ENCODE results near the gene PRTN3. TPM values are rescaled to one million over a fixed set of nuclear protein-coding genes. Genes with fewer than 3 reads are reported as not detected.

PRTN3 gene
- total RNA-seq (2022; extraction: Qiagen RNA extraction; ENCODE audit: low read depth), result 0.26 to 0.50 TPM (median 0.34 TPM) in 4 of 5 replicates, not detected in the other

GRCh38 chr19:840519-841206 is at the start of gene PRTN3:
Gene PRTN3 (plus strand): TSS chr19:840999. CDS start chr19:841009, 10 bp downstream.

GRCh38 chr19:796692-797527 is 43.9 kb upstream of the PRTN3 start, which contains the start of gene PTBP1:
Gene PTBP1 (plus strand): TSS chr19:797452. CDS start chr19:797498, 46 bp downstream.

DNA sequence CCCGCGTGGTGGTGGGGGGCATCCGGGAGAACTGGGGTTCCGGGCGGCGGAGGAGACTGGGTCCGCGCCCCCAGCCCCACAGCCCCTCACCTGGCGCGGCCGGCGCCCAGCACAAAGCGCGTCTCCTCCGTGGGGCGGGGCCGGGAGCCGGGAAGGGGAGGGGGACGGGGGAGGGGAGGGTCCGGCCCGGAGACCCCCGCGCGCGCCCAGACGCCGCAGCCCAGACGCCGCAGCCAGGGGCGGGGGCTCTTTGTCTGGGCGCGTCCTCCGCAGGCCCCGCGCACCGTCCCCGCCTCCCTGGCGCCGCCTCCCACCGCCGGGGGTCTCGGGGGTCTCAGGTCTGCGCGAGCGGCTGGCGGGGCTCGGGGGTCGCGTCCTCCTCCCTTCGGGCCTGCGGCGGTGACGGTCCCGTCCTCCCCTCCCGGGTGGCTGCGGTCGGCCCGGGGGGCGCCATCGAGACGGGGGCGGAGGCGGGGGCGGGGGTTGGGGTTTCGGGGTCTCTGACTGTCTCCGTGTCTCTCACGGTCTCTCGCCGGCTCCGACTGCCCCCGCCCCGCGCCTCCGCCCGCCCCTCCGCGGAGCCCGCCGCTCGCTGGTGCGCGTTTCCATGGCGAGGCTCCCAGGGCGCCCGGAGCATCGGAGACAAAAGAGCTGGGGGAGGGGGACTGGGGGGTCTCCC is 18.8 kb upstream of the PRTN3 start, which contains the start of gene PLPPR3:
TSS of gene PLPPR3 (minus strand) at position 131 of the 679 bp plus-strand sequence. CDS start 396 bp downstream, outside the sequence.

DNA sequence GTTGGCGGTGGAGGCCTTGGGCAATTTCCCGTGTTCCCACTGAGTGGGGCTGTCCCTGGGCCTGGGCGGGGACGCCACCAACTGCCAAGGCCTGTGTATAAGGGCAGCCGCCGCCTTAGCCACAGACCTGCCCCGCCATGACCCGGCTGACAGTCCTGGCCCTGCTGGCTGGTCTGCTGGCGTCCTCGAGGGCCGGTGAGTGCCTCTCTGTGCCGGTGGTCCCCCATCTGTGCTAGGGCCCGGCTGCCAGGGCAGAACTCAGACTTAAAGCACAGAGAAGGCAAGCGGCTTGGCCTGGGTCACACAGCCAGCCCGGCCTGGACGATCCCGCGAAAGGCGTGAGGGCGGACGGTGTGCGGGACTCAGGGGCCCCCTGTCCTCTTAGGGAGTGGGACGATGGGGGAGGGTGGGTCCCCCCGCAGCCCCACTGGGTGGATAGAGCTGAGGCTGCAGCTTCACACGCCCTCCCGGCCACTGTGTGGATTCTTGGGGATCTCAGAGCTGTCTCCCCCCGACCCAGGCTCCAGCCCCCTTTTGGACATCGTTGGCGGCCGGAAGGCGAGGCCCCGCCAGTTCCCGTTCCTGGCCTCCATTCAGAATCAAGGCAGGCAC is 13.0 kb upstream of the PRTN3 start, which contains the start of gene AZU1:
TSS of gene AZU1 (plus strand) at position 128 of the 612 bp plus-strand sequence. CDS start at position 138, 10 bp downstream.

DNA sequence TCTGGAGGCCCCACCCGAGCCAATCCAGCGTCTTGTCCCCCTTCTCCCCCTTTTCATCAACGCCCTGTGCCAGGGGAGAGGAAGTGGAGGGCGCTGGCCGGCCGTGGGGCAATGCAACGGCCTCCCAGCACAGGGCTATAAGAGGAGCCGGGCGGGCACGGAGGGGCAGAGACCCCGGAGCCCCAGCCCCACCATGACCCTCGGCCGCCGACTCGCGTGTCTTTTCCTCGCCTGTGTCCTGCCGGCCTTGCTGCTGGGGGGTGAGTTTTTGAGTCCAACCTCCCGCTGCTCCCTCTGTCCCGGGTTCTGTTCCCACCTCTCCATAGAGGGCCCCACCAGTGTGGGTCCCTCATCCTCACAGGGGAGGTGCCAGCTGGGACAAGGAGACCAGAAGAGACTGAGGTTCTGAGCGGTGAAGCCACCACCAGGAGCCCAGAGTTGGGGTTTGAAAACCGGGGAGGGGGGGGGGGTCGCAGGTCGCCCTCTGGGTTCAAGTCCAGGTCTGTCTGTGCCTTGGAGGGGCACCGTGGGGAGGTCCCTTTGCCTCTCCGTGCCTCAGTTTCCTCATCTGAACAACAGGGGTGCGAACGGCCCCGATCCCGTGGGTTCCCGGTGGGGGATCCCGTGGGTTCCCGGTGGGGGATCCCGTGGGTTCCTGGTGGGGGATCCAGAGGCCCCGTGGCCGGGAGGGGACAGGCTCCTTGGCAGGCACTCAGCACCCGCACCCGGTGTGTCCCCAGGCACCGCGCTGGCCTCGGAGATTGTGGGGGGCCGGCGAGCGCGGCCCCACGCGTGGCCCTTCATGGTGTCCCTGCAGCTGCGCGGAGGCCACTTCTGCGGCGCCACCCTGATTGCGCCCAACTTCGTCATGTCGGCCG is 11.6 kb downstream of the PRTN3 start, which contains the start of gene ELANE:
TSS of gene ELANE (plus strand) at position 168 of the 878 bp plus-strand sequence. CDS start at position 194, 26 bp downstream.

GRCh38 chr19:858868-859843 is 18.4 kb downstream of the PRTN3 start, which contains the start of gene CFD:
Gene CFD (plus strand): TSS chr19:859664. CDS start chr19:859690, 26 bp downstream.

DNA sequence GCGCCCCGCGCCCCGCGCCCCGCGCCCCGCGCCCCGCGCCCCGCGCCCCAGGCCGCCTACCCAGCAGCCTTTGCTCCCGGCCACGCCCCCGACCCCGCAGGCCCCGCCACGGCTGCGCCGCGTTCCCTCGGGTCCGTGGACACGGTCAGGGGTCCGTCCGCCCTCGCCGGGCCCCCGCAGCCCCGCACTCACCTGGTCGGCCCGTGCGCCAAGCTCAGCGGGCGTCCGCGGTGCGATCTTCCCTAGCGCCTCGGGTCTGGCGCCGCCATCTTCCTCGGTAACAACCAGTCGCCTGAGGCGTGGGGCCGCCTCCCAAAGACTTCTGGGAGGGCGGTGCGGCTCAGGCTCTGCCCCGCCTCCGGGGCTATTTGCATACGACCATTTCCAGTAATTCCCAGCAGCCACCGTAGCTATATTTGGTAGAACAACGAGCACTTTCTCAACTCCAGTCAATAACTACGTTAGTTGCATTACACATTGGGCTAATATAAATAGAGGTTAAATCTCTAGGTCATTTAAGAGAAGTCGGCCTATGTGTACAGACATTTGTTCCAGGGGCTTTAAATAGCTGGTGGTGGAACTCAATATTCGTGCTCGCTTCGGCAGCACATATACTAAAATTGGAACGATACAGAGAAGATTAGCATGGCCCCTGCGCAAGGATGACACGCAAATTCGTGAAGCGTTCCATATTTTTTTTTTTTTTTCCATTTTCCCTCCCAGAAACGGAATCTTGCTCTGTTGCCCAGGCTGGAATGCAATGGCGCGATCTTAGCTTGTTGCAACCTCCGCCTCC is 52.3 kb downstream of the PRTN3 start, which contains the start of the genes MED16 and RNU6-9:
TSS of gene MED16 (minus strand) at position 294 of the 796 bp plus-strand sequence. CDS start 2,056 bp downstream, outside the sequence.
TSS of gene RNU6-9 (plus strand) at position 591 of the 796 bp plus-strand sequence.

Other genes with a start within 250 kb of the PRTN3 start
- gene POLRMT, start 207.5 kb upstream of the PRTN3 start, total RNA-seq (2022; extraction: Qiagen RNA extraction; ENCODE audit: low read depth), result 74.8 to 121 TPM (median 94.7 TPM) in 5 replicates
- gene FGF22, start 201.1 kb upstream of the PRTN3 start, total RNA-seq (2022; extraction: Qiagen RNA extraction; ENCODE audit: low read depth), result 0.24 to 0.95 TPM (median 0.67 TPM) in 5 replicates
- 56.8 to 77.8 TPM (median 70.4 TPM) in 5 replicates for gene RNF126, start 177.8 kb upstream of the PRTN3 start, total RNA-seq (2022; extraction: Qiagen RNA extraction; ENCODE audit: low read depth)
- gene FSTL3, start 164.6 kb upstream of the PRTN3 start, total RNA-seq (2022; extraction: Qiagen RNA extraction; ENCODE audit: low read depth), result 122 to 180 TPM (median 158 TPM) in 5 replicates
- 0.16 to 0.19 TPM in 2 of 5 replicates, not detected in the others for gene PRSS57, start 145.5 kb upstream of the PRTN3 start, total RNA-seq (2022; extraction: Qiagen RNA extraction; ENCODE audit: low read depth)
- gene PALM, start 132.1 kb upstream of the PRTN3 start, total RNA-seq (2022; extraction: Qiagen RNA extraction; ENCODE audit: low read depth), result 11.8 to 18.1 TPM (median 13.4 TPM) in 5 replicates
- 71.8 to 97.6 TPM (median 91.6 TPM) in 5 replicates for gene MISP, start 89.9 kb upstream of the PRTN3 start, total RNA-seq (2022; extraction: Qiagen RNA extraction; ENCODE audit: low read depth)
- 218 to 248 TPM (median 225 TPM) in 5 replicates for gene PTBP1, start 43.5 kb upstream of the PRTN3 start, total RNA-seq (2022; extraction: Qiagen RNA extraction; ENCODE audit: low read depth)
- 2.8 to 5.5 TPM (median 4.3 TPM) in 5 replicates for gene PLPPR3, start 19.0 kb upstream of the PRTN3 start, total RNA-seq (2022; extraction: Qiagen RNA extraction; ENCODE audit: low read depth)
- 0.14 to 0.53 TPM (median 0.28 TPM) in 4 of 5 replicates, not detected in the other for gene AZU1, start 13.2 kb upstream of the PRTN3 start, total RNA-seq (2022; extraction: Qiagen RNA extraction; ENCODE audit: low read depth)
- gene ELANE, start 11.3 kb downstream of the PRTN3 start, total RNA-seq (2022; extraction: Qiagen RNA extraction; ENCODE audit: low read depth), result 0.09 TPM in 1 of 5 replicates, not detected in the others
- gene CFD, start 18.7 kb downstream of the PRTN3 start, total RNA-seq (2022; extraction: Qiagen RNA extraction; ENCODE audit: low read depth), result 9.2 to 23.6 TPM (median 21.2 TPM) in 5 replicates
- gene MED16, start 52.2 kb downstream of the PRTN3 start, total RNA-seq (2022; extraction: Qiagen RNA extraction; ENCODE audit: low read depth), result 10.6 to 21.5 TPM (median 17.4 TPM) in 5 replicates
- gene RNU6-9, start 52.5 kb downstream of the PRTN3 start, total RNA-seq (2022; extraction: Qiagen RNA extraction; ENCODE audit: low read depth), result not detected in 5 replicates
- gene R3HDM4, start 72.2 kb downstream of the PRTN3 start, total RNA-seq (2022; extraction: Qiagen RNA extraction; ENCODE audit: low read depth), result 26.2 to 43.3 TPM (median 39.5 TPM) in 5 replicates
- 0.23 to 0.88 TPM (median 0.29 TPM) in 5 replicates for gene KISS1R, start 76.3 kb downstream of the PRTN3 start, total RNA-seq (2022; extraction: Qiagen RNA extraction; ENCODE audit: low read depth)
- gene ARID3A, start 85.0 kb downstream of the PRTN3 start, total RNA-seq (2022; extraction: Qiagen RNA extraction; ENCODE audit: low read depth), result 4.0 to 5.9 TPM (median 5.5 TPM) in 5 replicates
- gene WDR18, start 143.3 kb downstream of the PRTN3 start, total RNA-seq (2022; extraction: Qiagen RNA extraction; ENCODE audit: low read depth), result 44.5 to 73.6 TPM (median 71.9 TPM) in 5 replicates
- 1.5 to 3.3 TPM (median 2.7 TPM) in 5 replicates for gene GRIN3B, start 159.4 kb downstream of the PRTN3 start, total RNA-seq (2022; extraction: Qiagen RNA extraction; ENCODE audit: low read depth)
- gene TMEM259, start 180.1 kb downstream of the PRTN3 start, total RNA-seq (2022; extraction: Qiagen RNA extraction; ENCODE audit: low read depth), result 64.2 to 118 TPM (median 113 TPM) in 5 replicates
- not detected in 5 replicates for gene RNU6-2, start 180.5 kb downstream of the PRTN3 start, total RNA-seq (2022; extraction: Qiagen RNA extraction; ENCODE audit: low read depth)
- gene CNN2, start 185.6 kb downstream of the PRTN3 start, total RNA-seq (2022; extraction: Qiagen RNA extraction; ENCODE audit: low read depth), result 47.8 to 55.7 TPM (median 50.2 TPM) in 5 replicates
- 4.0 to 10.7 TPM (median 9.8 TPM) in 5 replicates for gene ABCA7, start 199.1 kb downstream of the PRTN3 start, total RNA-seq (2022; extraction: Qiagen RNA extraction; ENCODE audit: low read depth)
- 0.93 to 2.5 TPM (median 2.2 TPM) in 5 replicates for gene ARHGAP45, start 226.2 kb downstream of the PRTN3 start, total RNA-seq (2022; extraction: Qiagen RNA extraction; ENCODE audit: low read depth)

All from A549 treated with RU486 at 1 μM for 4 hours (cell line).